ENCODE data around the gene ZCCHC10.
"Not testable (repeated sequence)": the region's sequence is repeated elsewhere in the genome, so short reads cannot be mapped to it uniquely, and the experiment has no call there.

ZCCHC10 gene

GRCh38 chr5:132976852-132977251 lies 49.5 kb downstream of the ZCCHC10 start:
- no peak for DNase-seq (ENCODE audit: low spot score)

- not testable (repeated sequence) for DNase-seq (ENCODE audit: low spot score)
Observed at GRCh38 chr5:132972436-132972828, 53.9 kb downstream of the ZCCHC10 start.

GRCh38 chr5:132971483-132972435 lies 54.6 kb downstream of the ZCCHC10 start:
- DNase-seq (ENCODE audit: low spot score), result no peak

- DNase-seq (ENCODE audit: low spot score), result no peak
Observed at GRCh38 chr5:132965120-132965519, 61.2 kb downstream of the ZCCHC10 start.

GRCh38 chr5:132963171-132964104 lies 62.9 kb downstream of the ZCCHC10 start, which contains the start of gene AFF4:
AFF4 (minus strand) TSS chr5:132963634; CDS start chr5:132937189, 26,445 bp downstream.
- DNase-seq (ENCODE audit: low spot score), result peak; percentile 98

- DNase-seq (ENCODE audit: low spot score), result peak; percentile 65
Observed at GRCh38 chr5:132962429-132963021, 63.8 kb downstream of the ZCCHC10 start.

GRCh38 chr5:132961887-132962286 lies 64.5 kb downstream of the ZCCHC10 start:
- no peak for DNase-seq (ENCODE audit: low spot score)

- DNase-seq (ENCODE audit: low spot score), result not testable (repeated sequence)
Observed at GRCh38 chr5:132961123-132961815, 65.1 kb downstream of the ZCCHC10 start.

GRCh38 chr5:132956166-132956799 lies 70.1 kb downstream of the ZCCHC10 start:
- not testable (repeated sequence) for DNase-seq (ENCODE audit: low spot score)

GRCh38 chr5:132953710-132954109 lies 72.6 kb downstream of the ZCCHC10 start:
- DNase-seq (ENCODE audit: low spot score), result no peak

- no peak for DNase-seq (ENCODE audit: low spot score)
Observed at GRCh38 chr5:132952829-132953228, 73.5 kb downstream of the ZCCHC10 start.

GRCh38 chr5:132951897-132952296 lies 74.5 kb downstream of the ZCCHC10 start:
- DNase-seq (ENCODE audit: low spot score), result no peak

GRCh38 chr5:132949136-132949535 lies 77.2 kb downstream of the ZCCHC10 start:
- no peak for DNase-seq (ENCODE audit: low spot score)

- DNase-seq (ENCODE audit: low spot score), result no peak
Observed at GRCh38 chr5:132947671-132948070, 78.7 kb downstream of the ZCCHC10 start.

Data from left forelimb (tissue), 1 donor.